Loucy (cell line): ENCODE measurements around the gene PEX5L.

Experiments
- H2AFZ ChIP-seq: fragments of 200-600 bp; sonication (generic); 2 replicates; pipeline ENCODE4 v1.6.0; 2016; ENCODE audit warnings: antibody characterized with exemption, mild to moderate bottlenecking, low read length, moderate library complexity
- H3F3A ChIP-seq: fragments of 200-600 bp; 2 replicates; pipeline ENCODE4 v1.6.0; 2016; ENCODE audit warnings: antibody characterized with exemption, low read depth, mild to moderate bottlenecking
- H3K27me3 ChIP-seq: fragments of 200-600 bp; sonication (generic); 2 replicates; pipeline ENCODE4 v1.6.1; 2014; ENCODE audit warnings: low read length, mild to moderate bottlenecking; ENCODE audit not compliant: insufficient read depth, poor library complexity, severe bottlenecking
- H3K36me3 ChIP-seq: fragments of 200-600 bp; sonication (generic); 2 replicates; pipeline ENCODE4 v1.6.1; 2016; ENCODE audit warnings: low read length; ENCODE audit not compliant: insufficient read depth
- H3K4me1 ChIP-seq: fragments of 200-600 bp; sonication (generic); 2 replicates; pipeline ENCODE4 v1.5.1; 2014; ENCODE audit warnings: low read length, mild to moderate bottlenecking; ENCODE audit not compliant: insufficient read depth, poor library complexity, severe bottlenecking
- H3K4me2 ChIP-seq: fragments of 200-600 bp; sonication (generic); 2 replicates; pipeline ENCODE4 v1.6.0; 2014; ENCODE audit warnings: antibody characterized with exemption, low read length, low read depth, mild to moderate bottlenecking; ENCODE audit not compliant: poor library complexity, severe bottlenecking
- H3K4me3 ChIP-seq: fragments of 200-600 bp; sonication (generic); 2 replicates; pipeline ENCODE4 v1.5.1; 2014; ENCODE audit warnings: low read length, mild to moderate bottlenecking, mixed read lengths; ENCODE audit not compliant: poor library complexity, severe bottlenecking
- H3K79me2 ChIP-seq: fragments of 200-600 bp; sonication (generic); 2 replicates; pipeline ENCODE4 v1.6.1; 2014; ENCODE audit warnings: low read length; ENCODE audit not compliant: insufficient read depth
- H3K9ac ChIP-seq: fragments of 200-600 bp; sonication (generic); 2 replicates; pipeline ENCODE4 v1.6.0; 2014; ENCODE audit warnings: mild to moderate bottlenecking, low read depth, low read length, moderate library complexity; ENCODE audit not compliant: poor library complexity, severe bottlenecking
- H3K9me2 ChIP-seq: fragments of 200-600 bp; sonication (generic); replicated peaks from 2 replicates; pipeline ENCODE4 v1.6.1; 2016; ENCODE audit warnings: low read depth, low read length, mixed read lengths
- H3K9me3 ChIP-seq: fragments of 200-600 bp; sonication (generic); 2 replicates; pipeline ENCODE4 v1.6.1; 2014; ENCODE audit warnings: mild to moderate bottlenecking, antibody characterized with exemption, low read length, low read depth; ENCODE audit not compliant: insufficient read depth
- H4K20me1 ChIP-seq: fragments of 200-600 bp; sonication (generic); 2 replicates; pipeline ENCODE4 v1.6.0; 2014; ENCODE audit warnings: antibody characterized with exemption, low read length, mild to moderate bottlenecking; ENCODE audit not compliant: insufficient read depth, poor library complexity, severe bottlenecking
- CTCF ChIP-seq: fragments of 200-600 bp; sonication (generic); conservative IDR thresholded peaks from 2 replicates; pipeline ENCODE4 v1.5.1; 2014; ENCODE audit warnings: mild to moderate bottlenecking, antibody characterized with exemption, low read length
- EZH2phosphoT487 ChIP-seq: fragments of 200-600 bp; IDR thresholded peaks from 2 replicates; pipeline ENCODE4 v1.6.1; 2018; ENCODE audit warnings: antibody characterized with exemption, mild to moderate bottlenecking, moderate library complexity, borderline replicate concordance

The PEX5L gene

GRCh38 chr3:179828738-179829137, 208.0 kb downstream of the PEX5L start:
- Histone ChIP-seq H3K4me2 (no peak overlapping the region), H2AFZ (no peak overlapping the region), H4K20me1 (no peaks in the 10 kb centered on the region), H3K79me2 (no peaks in the 10 kb centered on the region), H3K9me2 (no peaks in the 10 kb centered on the region), H3K9ac (no peak overlapping the region), H3K9me3 (no peaks in the 10 kb centered on the region), H3K27me3 (no peaks in the 10 kb centered on the region), H3K4me3 (no peak overlapping the region), H3K4me1 (peaks cover 8% of the 10 kb centered on the region), H3K36me3 (no peaks in the 10 kb centered on the region), H3F3A (no peaks in the 10 kb centered on the region)
- TF ChIP-seq EZH2phosphoT487 (no peak), CTCF (no peak)

- no peaks in the 10 kb centered on the region for H3K79me2 ChIP-seq
- no peaks in the 10 kb centered on the region for H4K20me1 ChIP-seq
- H3K27me3 ChIP-seq = no peaks in the 10 kb centered on the region
- H2AFZ ChIP-seq = peak overlapping the region; percentile 30; the same call in 1 of the 2 replicates
- H3K9ac ChIP-seq = no peak overlapping the region
- no peaks in the 10 kb centered on the region for H3K36me3 ChIP-seq
- H3F3A ChIP-seq = no peaks in the 10 kb centered on the region
- TF ChIP-seq CTCF (no peak), EZH2phosphoT487 (no peak)
- H3K9me3 ChIP-seq = no peaks in the 10 kb centered on the region
- H3K4me3 ChIP-seq = no peak overlapping the region
- no peaks in the 10 kb centered on the region for H3K9me2 ChIP-seq
- H3K4me1 ChIP-seq = peaks cover 8% of the 10 kb centered on the region
- H3K4me2 ChIP-seq = no peak overlapping the region
Observed at GRCh38 chr3:179826247-179826637, 210.5 kb downstream of the PEX5L start.

GRCh38 chr3:179825527-179826246, 211.1 kb downstream of the PEX5L start:
- H3K4me3 ChIP-seq = no peak overlapping the region
- H3K9me2 ChIP-seq = no peaks in the 10 kb centered on the region
- H3K36me3 ChIP-seq = no peaks in the 10 kb centered on the region
- no peak overlapping the region for H3K4me2 ChIP-seq
- H3K9me3 ChIP-seq = no peaks in the 10 kb centered on the region
- H3K4me1 ChIP-seq = peaks cover 8% of the 10 kb centered on the region
- no peak overlapping the region for H3K9ac ChIP-seq
- H2AFZ ChIP-seq = peak overlapping the region; percentile 30; the same call in 1 of the 2 replicates
- no peak for TF ChIP-seq EZH2phosphoT487
- H3F3A ChIP-seq = no peaks in the 10 kb centered on the region
- H4K20me1 ChIP-seq = no peaks in the 10 kb centered on the region
- H3K79me2 ChIP-seq = no peaks in the 10 kb centered on the region
- H3K27me3 ChIP-seq = no peaks in the 10 kb centered on the region

GRCh38 chr3:179822296-179822695, 214.4 kb downstream of the PEX5L start:
- Histone ChIP-seq H3K4me2 (no peak overlapping the region), H3K4me3 (no peak overlapping the region), H3K79me2 (no peaks in the 10 kb centered on the region), H3K9me2 (no peaks in the 10 kb centered on the region), H3K9me3 (no peaks in the 10 kb centered on the region), H3K4me1 (peaks cover 8% of the 10 kb centered on the region), H3F3A (no peaks in the 10 kb centered on the region), H3K27me3 (no peaks in the 10 kb centered on the region), H2AFZ (no peak overlapping the region), H3K36me3 (peaks cover 5% of the 10 kb centered on the region; the same call in 1 of the 2 replicates), H4K20me1 (no peaks in the 10 kb centered on the region), H3K9ac (no peak overlapping the region)
- no peak for TF ChIP-seq EZH2phosphoT487
- TF ChIP-seq CTCF = no peak
